Measurements from ENCODE around the gene HBG2. TPM values are rescaled to one million over a fixed set of nuclear protein-coding genes. Genes with fewer than 3 reads are reported as not detected.
"Not testable (repeated sequence)": the region's sequence is repeated elsewhere in the genome, so short reads cannot be mapped to it uniquely, and the experiment has no call there.

Gene HBG2
- total RNA-seq, 4 donors from 2014 or later = not detected

GRCh38 chr11:5267033-5267563 lies 12.5 kb upstream of the HBG2 start:
- no peak overlapping the region for H3K4me3 ChIP-seq (replicated peaks in 1 of 3)
- no peak for DNase-seq
- H3K36me3 ChIP-seq = no peaks in the 10 kb centered on the region
- 85 to 87% methylated on average over 2 of the region's 2 CpGs for WGBS, 2 donors
- no peaks in the 10 kb centered on the region for H3K4me1 ChIP-seq
- H3K27ac ChIP-seq = no peak overlapping the region
- no peak for TF ChIP-seq CTCF (IDR thresholded peaks at IDR 0.05)
- no peak for TF ChIP-seq POLR2A (IDR thresholded peaks at IDR 0.05)
- H3K27me3 ChIP-seq = no peaks in the 10 kb centered on the region
- intact Hi-C loops (cut with DNase I) = no loop called here
- no peaks in the 10 kb centered on the region for H3K9me3 ChIP-seq

GRCh38 chr11:5266609-5267008 lies 12.0 kb upstream of the HBG2 start:
- H3K4me3 ChIP-seq (replicated peaks in 1 of 3) = no peak overlapping the region
- no peaks in the 10 kb centered on the region for H3K9me3 ChIP-seq
- H3K27ac ChIP-seq = no peak overlapping the region
- TF ChIP-seq POLR2A (IDR thresholded peaks at IDR 0.05) = no peak
- TF ChIP-seq CTCF (IDR thresholded peaks at IDR 0.05) = no peak
- intact Hi-C loops (cut with DNase I) = no loop called here
- H3K36me3 ChIP-seq = no peaks in the 10 kb centered on the region
- no peaks in the 10 kb centered on the region for H3K4me1 ChIP-seq
- no peak for DNase-seq
- no peaks in the 10 kb centered on the region for H3K27me3 ChIP-seq

GRCh38 chr11:5265832-5266231 lies 11.3 kb upstream of the HBG2 start:
- Histone ChIP-seq H3K27ac (no peak overlapping the region), H3K36me3 (no peaks in the 10 kb centered on the region), H3K4me1 (no peaks in the 10 kb centered on the region), H3K4me3 (replicated peaks in 1 of 3) (no peak overlapping the region), H3K27me3 (no peaks in the 10 kb centered on the region), H3K9me3 (no peaks in the 10 kb centered on the region)
- WGBS, 2 donors = 65 to 68% methylated on average over 2 of the region's 2 CpGs
- intact Hi-C loops (cut with DNase I) = no loop called here
- TF ChIP-seq CTCF (IDR thresholded peaks at IDR 0.05) (no peak), POLR2A (IDR thresholded peaks at IDR 0.05) (no peak)
- no peak for DNase-seq

GRCh38 chr11:5258543-5259262 lies 4.1 kb upstream of the HBG2 start:
- no peak overlapping the region for H3K4me3 ChIP-seq (replicated peaks in 1 of 3)
- TF ChIP-seq POLR2A (IDR thresholded peaks at IDR 0.05) (no peak), CTCF (IDR thresholded peaks at IDR 0.05) (no peak)

GRCh38 chr11:5257296-5257695 lies 2.7 kb upstream of the HBG2 start:
- 16 to 18% methylated on average over 2 of the region's 2 CpGs for WGBS, 2 donors
- no peak for TF ChIP-seq CTCF (IDR thresholded peaks at IDR 0.05)
- no peak for TF ChIP-seq POLR2A (IDR thresholded peaks at IDR 0.05)

More at GRCh38 chr11:5258543-5259262, 4.1 kb upstream of the HBG2 start:
- DNase-seq = no peak
- no peaks in the 10 kb centered on the region for H3K27me3 ChIP-seq
- H3K9me3 ChIP-seq = no peaks in the 10 kb centered on the region
- no peaks in the 10 kb centered on the region for H3K36me3 ChIP-seq
- 68 to 70% methylated on average over 7 of the region's 7 CpGs for WGBS, 2 donors
- intact Hi-C loops (cut with DNase I) = no loop called here
- no peaks in the 10 kb centered on the region for H3K4me1 ChIP-seq
- H3K27ac ChIP-seq = no peak overlapping the region

GRCh38 chr11:5254023-5254422 lies 558 bp downstream of the HBG2 start:
- 73 to 75% methylated on average over 2 of the region's 2 CpGs for WGBS, 2 donors
- H3K4me1 ChIP-seq; DNase-seq; H3K27me3 ChIP-seq; H3K27ac ChIP-seq; H3K9me3 ChIP-seq; intact Hi-C loops (cut with DNase I); H3K36me3 ChIP-seq; H3K4me3 ChIP-seq (replicated peaks in 1 of 3): not testable (repeated sequence)

More at GRCh38 chr11:5257296-5257695, 2.7 kb upstream of the HBG2 start:
- intact Hi-C loops (cut with DNase I) = no loop called here
- Histone ChIP-seq H3K27ac (no peak overlapping the region), H3K4me1 (no peaks in the 10 kb centered on the region), H3K27me3 (no peaks in the 10 kb centered on the region), H3K9me3 (no peaks in the 10 kb centered on the region), H3K36me3 (no peaks in the 10 kb centered on the region), H3K4me3 (replicated peaks in 1 of 3) (no peak overlapping the region)
- DNase-seq = no peak

GRCh38 chr11:5253440-5253839 lies 1.1 kb downstream of the HBG2 start:
- H3K27ac ChIP-seq; intact Hi-C loops (cut with DNase I); H3K9me3 ChIP-seq; H3K27me3 ChIP-seq; DNase-seq; H3K4me3 ChIP-seq (replicated peaks in 1 of 3); H3K36me3 ChIP-seq; H3K4me1 ChIP-seq: not testable (repeated sequence)
- 87 to 89% methylated on average over 5 of the region's 5 CpGs for WGBS, 2 donors

Measured in thyroid gland (tissue), 4 donors.